Lung microvascular endothelial cell (primary cell): ENCODE measurements around the gene CAMSAP1. TPM values are rescaled to one million over a fixed set of nuclear protein-coding genes. Genes with fewer than 3 reads are reported as not detected.

ENCODE experiments used
- DNase-seq, 2 donors: peaks; one replicate each; pipeline versions ENCODE4 v3.0.0 to v3.0.0-alpha.2; 2010; ENCODE audit warnings: low read depth in 2 of 2
- total RNA-seq: library from RNA; depleted of rRNA; stranded (reverse); fragments of >200 nt; gene quantifications from 2 replicates; pipeline ENCODE4 v1.2.1, GENCODE V29; 2014

The CAMSAP1 gene
- total RNA-seq, 1 donor from 2014 or later: 12.9 TPM

DNA sequence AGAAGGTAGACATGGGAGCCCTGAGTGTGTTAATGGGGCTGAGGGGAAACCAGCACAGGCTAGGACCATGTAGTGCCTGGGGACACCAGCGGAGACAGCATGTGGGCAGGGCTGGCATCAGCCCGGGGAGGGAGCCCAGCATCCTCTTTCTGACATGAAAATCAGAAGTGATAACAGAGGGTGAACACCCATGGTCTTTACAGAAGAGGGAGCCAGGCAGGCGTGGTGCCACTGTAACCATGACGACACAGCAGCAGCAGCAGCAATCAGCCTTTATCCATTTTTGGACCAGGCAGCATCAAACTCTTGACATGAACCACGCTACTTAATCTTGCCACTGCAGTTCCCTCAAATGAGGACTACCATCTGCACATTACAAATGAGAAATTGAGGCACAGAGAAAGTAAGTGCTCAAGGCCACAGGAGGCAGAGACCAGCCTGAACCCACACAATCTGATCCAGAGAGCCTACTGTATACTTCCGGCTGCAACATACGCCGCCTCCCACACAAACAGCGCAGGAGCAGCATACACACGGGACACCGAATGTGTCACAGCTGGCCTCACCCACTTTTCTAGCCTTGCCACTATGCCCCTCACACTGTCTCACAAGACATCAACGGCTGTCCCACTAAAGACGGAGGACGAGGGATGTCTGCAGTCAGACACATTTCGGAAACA is 23.8 kb downstream of the CAMSAP1 start:
- DNase-seq: no peak

DNA sequence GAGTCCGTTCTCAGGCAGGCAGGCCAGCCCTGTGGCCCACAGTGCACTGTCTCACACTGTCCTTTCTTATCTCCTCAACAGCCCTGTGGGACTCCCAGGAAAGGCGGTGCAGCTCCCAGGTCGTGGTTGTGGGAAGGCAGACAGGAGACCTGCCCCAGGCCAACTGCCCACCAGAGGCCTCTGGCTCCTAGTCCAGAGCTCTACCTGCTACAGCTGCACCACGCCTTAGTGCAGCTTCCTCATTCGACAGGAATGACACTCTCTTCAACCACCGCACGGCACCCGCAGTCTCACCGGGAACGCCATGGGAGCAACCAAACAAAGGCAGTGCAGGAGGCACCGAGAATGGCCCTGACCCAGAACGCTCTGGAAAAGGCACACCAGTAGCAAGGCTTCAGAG is 25.3 kb downstream of the CAMSAP1 start:
- DNase-seq: no peak

DNA sequence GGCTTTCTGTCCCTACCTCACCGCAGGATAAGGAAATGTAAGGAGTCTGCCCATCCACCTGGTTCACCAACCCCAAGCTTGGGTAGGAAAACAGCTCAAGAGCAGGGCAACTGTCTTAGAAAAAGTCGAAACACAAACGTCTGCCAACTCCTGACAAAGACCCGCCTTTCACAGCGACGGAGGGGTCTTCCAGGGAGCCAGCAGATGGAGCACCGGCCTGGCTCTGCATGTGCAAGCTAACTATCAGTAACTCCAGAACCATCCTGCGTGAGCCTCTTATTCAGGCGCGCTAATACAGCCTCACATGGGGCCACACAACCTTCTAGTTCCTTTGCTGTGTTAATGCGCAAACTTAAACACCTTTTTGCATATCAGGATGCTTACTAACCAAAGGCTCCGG is 26.9 kb downstream of the CAMSAP1 start:
- DNase-seq: no peak

DNA sequence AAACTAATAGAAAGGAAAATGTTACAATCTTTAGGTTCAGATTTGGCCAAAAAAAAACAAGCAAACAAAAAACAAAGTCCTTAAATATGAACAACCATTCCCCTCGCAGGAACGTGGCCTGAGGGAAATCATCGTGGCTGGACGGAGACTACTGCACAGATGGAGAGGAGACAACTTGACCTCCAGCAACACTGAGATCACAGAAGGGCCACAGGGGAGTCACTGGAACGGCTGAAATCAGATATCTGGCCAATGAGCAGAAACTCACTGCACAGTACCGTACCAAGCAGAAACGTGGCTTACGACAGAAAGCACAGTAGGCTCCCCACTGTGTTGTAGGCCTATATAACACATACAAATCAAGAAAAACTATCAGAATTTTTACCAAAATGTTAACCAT is 27.7 kb downstream of the CAMSAP1 start:
- no peak for DNase-seq

DNA sequence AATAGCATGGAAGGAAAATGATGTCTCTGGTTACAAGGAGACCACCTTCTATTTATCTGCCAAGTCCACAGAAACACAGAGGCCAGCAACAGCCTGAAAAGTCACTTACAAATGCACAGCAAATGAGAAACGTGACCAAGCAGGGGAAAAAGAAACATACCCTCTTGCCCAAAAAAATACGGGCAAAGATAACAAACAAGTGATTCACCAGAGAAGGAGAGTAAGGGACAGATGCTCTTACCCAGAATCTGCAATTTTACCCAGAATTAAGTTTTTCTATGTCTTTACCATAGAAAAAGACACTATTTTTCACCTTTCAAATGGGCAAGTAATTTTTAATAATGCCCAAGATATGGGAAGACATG is 28.1 kb downstream of the CAMSAP1 start:
- DNase-seq: peak in 1 of 2 donors; percentile 45

DNA sequence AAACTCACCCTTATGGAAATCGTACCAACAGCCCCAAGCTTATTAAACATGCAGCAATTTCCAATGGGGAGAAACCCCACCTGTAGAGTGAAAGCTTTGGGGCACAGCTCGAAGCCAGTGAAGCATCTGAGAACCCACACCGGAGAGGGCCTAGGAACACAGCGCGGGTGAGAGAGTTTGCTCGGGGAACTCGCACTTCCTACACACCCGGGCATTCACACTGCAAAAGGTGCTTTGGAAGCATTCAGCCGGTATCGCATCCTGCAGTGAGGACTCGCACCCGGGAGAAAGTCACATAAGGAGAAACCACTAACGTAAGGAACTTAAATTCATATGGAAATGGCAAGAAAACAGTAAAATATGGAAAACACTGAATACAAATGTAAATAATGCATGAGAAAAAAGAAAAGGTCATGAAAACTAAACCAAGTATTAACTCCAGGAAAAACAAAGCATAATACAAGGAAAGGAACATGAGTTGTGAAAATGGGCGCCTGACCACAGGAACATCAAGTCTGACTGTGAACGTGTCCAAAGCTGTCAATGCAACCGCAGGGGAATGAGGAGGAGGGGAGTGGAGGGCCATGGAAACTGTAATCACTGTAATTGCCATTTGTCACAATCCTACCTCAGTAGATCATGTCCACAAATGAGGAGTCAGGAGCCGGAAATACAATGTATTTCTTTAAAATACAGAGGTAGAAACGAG is 28.7 kb downstream of the CAMSAP1 start:
- peak in 1 of 2 donors; percentile 32 for DNase-seq

DNA sequence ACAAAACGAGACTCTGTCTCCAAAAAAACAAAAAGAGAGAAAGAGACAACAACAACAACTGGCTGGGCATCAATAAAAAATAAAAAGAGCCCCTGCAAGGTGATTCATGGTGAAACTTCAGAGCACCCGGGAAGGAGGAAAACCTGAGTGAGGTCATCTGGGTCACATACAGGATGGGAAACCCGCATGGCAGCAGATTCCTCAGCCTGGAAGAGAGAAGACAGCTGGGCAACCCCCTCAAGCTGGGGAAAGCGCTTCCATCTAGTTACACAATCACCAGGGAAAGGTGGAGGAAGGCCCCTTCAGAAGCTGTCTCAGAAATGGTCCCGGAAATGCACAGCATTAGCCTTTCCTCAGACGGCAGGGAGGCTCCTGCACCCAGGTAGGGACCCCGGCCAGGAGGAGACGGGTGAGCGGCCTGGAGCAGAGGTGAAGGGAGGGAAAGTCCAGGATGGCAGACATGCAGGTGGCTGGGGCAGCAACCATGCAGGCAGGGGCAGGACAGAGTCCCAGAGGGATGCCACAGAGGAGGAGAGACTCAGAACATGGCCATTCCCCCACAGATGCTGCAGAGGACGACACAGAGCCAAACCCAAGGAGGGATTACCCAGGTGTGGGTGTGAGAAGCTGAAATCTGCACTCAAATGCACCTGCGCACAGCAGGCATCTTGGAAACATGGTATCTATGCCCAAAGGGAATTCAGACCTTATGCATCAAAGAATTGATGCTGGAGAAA is 29.4 kb downstream of the CAMSAP1 start:
- DNase-seq: no peak

DNA sequence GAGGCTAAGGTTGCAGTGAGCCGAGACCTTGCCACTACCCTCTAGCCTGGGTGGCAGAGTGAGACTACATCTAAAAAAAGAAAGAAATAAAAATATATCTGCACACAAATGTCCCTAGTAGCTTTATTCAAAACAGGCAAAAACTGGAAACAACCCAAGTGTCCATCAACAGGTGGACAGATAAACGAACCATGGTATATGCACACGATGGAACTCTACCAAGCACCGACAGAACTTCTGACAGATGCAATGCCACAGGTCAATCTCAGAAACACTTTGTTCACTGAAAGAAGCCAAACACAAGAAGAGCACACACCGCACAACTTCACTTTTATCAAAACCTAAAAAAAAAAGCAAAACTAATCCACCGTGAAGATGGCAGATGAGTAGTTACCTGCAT is 30.4 kb downstream of the CAMSAP1 start:
- peak in 1 of 2 donors; percentile 34 for DNase-seq

DNA sequence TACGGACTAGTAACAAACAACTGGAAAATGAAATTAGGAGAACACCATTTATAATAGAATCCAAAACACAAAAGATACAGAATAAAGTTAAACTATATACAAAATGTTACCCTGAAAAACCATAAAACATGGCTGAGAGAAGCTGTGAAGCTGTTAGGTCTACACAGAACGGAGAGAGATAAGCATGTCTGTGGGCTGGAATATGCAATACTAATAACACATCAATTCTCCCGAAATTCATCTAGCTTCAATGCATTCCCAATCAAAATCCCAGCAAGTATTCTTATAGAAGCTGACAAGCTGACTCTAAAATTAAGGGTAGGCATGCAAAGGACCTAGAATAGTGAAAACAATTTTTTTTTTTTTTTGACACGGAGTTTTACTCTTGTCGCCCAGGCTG is 32.5 kb downstream of the CAMSAP1 start:
- no peak for DNase-seq

DNA sequence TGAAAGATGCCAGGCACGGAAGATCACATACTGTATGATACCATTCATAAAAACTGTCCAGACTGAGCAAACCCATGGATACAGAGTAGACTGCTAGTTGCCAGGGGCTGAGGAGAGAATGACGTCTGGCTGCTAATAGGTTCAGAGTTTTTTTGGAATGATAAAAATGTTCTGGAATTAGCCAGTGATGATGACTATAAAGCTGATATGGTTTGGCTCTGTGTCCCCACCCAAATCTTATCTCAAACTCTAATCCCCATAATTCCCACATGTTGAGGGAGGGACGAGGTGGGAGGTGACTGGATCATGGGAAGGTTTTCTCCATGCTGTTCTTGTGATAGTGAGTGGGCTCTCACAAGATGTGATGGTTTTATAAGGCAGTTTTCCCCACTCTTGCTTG is 37.4 kb downstream of the CAMSAP1 start:
- DNase-seq: no peak

DNA sequence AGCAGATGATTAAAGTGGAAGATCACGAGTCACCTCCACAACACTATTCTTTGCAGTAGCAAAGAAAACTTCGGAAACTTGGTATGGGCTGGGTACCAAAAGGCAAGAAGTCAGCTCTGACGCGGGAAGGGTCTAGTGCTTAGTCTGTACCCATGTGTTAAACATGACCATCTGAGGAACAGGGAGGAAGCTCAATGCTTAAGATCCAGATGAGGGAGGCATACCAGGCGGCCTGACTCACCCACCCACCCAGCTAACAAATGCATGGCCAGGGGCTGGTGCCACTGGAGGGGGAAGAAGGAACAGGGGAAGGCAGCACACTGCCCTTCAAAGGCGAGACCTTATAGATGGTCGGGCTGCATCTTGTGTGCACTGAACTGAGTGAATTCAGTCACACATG is 41.8 kb downstream of the CAMSAP1 start:
- no peak for DNase-seq

DNA sequence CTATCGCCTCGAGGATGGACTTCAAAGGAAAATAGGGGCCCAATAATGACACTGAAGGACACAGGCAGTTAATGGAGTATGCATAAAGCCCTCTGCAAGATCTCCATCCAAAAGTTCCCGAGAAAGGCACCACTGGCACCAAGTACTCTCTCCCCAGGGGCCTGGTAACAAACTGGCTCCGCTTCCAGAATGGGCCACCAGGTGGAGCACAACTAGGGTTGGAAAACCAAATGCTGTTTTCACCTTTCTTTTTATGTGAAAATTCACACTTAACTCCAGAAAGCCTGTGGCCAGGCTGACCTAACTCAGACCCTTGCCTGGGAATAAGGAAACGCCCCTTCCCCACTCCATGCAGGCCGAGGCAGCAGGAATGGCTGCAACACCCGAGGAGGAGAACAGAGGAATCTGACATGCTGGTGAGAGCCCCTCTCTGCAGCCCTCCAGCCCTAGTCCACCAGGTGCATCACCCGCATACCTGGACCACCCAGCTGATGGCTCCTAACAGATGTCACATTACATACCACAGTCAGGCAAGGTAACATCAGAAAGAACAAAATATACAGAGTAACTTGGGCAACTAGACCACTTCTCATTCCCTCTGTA is 42.8 kb downstream of the CAMSAP1 start:
- peak; percentile 55 to 71 for DNase-seq

DNA sequence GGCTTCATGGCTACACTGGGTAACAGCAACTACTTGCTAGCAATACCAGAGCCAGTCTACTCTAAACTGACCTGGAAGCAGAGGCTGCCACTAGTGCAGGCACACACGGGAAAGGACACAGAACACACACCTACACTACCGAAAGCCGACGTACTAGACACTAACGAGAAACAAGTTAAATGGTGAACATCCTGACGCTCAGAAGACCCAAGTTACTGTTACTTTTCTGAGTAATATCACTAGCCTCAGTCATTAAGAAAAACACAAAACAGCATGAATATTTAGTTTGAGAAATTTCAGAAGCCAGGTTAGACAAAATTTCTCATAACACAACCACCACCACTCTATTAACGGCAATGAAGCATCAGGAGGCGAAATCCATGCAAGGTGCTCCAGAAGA is 44.5 kb downstream of the CAMSAP1 start:
- DNase-seq: no peak

DNA sequence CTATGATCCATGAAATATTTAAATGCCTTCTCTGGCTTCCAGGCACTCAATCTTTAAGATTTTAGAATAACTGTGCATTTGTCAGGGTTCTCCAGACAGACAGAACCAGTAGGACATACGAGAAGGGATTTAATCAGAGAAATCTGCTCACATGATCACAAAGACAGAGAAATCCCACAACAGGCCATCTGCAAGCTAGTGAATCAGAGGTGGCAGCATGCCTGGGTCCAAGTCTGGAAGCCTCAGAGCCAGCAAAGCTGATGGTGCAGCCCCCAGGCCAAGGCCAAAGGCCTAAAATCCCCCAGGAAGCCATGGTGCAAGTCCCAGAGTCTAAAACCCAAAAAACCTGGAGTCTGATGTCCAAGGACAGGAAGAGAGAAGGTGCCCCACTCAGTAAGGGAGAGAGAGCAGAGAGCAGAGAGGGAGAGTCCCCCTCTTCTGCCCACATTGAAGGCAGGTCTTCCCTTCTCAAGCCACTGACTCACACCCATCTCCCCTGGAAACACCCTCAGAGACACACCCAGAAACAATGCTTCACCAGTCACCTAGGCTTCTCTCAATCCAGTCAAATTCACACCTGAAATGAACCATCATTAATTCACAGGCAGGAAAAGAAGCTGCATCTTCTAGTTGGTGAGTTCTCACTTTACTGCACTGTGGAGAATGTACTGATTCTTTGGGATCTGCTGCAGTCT is 48.7 kb downstream of the CAMSAP1 start:
- no peak for DNase-seq

DNA sequence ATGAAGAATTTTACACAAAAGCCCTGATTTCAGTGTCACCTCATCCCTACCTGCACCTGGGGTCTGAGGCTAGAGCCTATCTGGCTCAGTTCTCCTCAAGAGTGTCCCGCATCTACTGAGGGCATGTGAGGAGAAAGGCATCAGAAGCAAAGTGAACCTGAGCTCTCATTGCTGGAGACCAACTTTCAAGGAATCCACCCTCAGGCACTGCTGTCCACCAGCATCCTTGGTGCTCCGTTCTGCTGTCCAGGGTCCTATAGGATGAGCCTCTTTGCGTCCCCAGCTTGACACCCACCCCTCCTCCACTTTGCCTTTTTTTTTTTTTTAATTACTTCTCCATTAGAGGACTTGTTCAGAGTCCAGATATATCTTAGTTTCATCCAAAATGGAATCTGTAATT is 49.5 kb downstream of the CAMSAP1 start:
- no peak for DNase-seq

DNA sequence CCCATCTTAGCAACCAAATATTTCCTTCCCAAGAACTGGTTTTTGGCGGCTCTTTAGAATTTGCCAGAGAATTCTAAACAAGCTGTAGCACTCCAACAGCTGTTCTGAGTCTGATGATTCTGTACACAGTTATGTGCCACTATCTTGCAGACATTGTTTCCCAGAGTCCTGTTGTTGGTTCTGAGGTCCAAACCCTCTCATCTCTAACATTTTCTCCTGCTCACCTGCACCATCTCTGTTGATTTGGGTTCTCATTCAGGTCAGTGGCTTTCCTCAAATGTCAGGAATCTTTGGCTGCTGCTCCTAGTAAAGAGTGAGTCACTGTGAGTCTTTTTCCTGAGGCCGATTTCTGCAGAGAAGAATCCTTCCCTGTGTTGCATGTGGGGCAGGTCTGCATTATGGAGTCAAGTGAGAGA is 50.0 kb downstream of the CAMSAP1 start:
- DNase-seq: peak in 1 of 2 donors; percentile 53

DNA sequence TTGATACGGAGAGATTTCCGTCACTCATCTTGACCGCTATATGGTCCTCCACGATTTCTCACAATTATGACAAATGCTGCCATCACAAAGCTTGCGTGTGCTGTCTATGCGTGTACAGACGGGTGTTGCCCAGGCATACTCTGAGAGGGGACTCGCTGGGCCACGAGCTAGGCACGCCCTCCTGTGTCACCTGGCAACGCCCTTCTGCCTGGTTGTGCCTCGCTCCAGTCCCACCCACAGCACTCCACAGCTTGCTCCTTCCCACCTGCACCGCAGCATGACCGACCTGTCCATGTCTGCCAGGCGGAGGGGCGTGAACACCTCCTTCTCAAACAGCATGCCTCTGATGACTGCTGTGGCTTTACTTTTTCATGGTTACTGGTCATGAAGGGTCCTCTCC is 55.6 kb downstream of the CAMSAP1 start:
- no peak for DNase-seq

DNA sequence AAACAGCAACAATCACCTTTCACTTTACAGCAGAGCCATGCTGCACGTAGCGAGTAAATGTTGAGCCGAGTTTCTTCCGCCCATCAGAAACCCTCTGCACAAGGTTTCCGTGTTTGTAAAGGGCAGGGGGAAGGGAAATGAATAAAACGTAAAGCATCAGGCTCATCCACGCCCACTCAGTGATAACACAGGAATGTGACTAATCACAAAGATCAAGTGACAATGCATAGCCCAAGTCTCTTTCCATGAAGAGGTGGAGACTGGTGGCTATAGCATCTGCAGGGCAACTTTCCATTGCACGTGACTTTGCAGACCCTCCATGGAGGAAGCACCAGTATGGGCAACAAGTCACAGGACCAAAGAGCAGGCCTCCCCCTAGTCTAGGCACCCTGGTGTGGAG is 56.6 kb downstream of the CAMSAP1 start:
- peak; percentile 30 to 44 for DNase-seq

DNA sequence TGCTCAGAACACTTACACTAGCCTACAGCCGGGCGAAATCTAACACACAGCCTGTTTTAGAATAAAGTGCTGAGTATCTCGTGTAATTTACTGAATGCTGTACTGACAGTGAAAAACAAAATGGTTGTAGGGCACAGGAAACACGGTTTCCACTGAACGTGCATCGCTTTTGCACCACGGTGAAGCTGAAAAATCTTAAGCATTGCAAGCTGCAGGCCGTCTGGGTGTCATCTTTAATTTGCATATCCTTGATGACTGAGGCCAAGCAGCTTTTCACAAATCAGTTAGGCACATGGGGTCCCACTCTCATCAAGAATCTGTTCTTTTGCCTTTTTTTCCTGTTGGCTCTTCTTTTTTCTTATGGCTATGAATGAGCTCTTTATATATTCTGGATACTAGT is 58.2 kb downstream of the CAMSAP1 start:
- no peak for DNase-seq

DNA sequence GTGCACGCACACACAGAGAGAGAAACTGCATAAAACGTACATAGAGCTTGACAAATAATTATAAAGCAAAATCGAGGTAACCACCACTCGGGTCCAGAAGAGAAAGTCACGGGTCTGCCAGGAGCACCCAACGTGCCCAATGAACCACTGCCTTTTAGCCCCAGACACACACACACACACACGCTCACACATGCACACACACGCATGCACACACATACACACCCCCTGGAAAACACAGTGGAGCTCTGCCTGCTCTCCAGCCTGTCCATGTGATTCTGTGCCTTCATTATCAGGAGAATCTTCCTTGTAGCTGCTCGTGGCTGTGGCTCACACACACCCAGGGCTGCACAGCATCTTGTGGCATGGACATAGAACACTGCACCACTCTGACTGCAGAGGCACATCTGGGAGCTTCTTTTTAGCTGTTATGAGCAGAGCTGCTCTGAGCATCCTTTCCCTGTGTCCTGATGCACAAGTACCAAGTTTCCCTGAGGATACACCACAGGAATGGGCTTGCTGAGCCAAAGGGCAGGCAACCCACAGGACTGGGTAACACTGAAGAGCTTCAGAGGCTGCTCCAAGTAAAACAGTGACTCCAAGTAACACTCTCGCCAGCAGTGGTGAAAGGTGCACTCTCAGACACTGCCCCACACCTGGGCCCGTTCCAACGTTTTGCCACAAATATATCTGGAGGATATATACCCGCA is 58.9 kb downstream of the CAMSAP1 start:
- no peak for DNase-seq

DNA sequence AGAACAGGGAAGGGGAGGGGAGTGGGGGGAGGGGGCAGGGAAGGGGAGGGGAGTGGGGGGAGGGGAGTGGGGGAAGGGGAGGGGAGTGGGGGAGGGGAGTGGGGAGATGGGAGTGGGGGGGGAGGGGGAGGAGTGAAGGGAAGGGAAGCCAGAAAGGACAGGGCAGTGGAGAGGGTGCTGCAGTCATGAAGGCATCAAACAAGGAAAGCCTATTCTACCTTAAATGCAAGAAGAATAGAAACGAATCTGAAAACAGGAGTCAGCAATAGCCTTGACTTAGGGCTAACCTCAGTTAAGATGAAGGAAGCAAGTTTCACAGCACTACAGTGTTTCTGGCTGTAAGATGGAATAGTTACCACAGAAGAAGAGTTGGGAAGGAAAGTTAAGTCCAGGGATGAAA is 59.5 kb downstream of the CAMSAP1 start:
- DNase-seq: no peak
